8988T (cell line): ENCODE data around the gene PLEKHG3.

Experiments
- DNase-seq: peaks from one replicate; pipeline ENCODE4 v3.0.0; 2011

The PLEKHG3 gene

GRCh38 chr14:64728856-64729255 lies 24.6 kb downstream of the PLEKHG3 start:
- DNase-seq, result no peak

GRCh38 chr14:64729386-64730060 lies 25.3 kb downstream of the PLEKHG3 start:
- DNase-seq, result no peak

GRCh38 chr14:64730061-64730440 lies 25.8 kb downstream of the PLEKHG3 start:
- DNase-seq, result no peak

- DNase-seq, result no peak
These were observed 26.5 kb downstream of the PLEKHG3 start for GRCh38 chr14:64730681-64731080.

- DNase-seq, result no peak
These were observed 26.9 kb downstream of the PLEKHG3 start for GRCh38 chr14:64731141-64731581.

GRCh38 chr14:64732066-64732465 lies 27.8 kb downstream of the PLEKHG3 start:
- DNase-seq, result no peak

GRCh38 chr14:64732536-64733120 lies 28.4 kb downstream of the PLEKHG3 start:
- DNase-seq, result no peak

GRCh38 chr14:64733321-64733720 lies 29.1 kb downstream of the PLEKHG3 start:
- DNase-seq, result no peak

GRCh38 chr14:64733899-64734298 lies 29.7 kb downstream of the PLEKHG3 start:
- no peak for DNase-seq

- no peak for DNase-seq
These were observed 30.8 kb downstream of the PLEKHG3 start for GRCh38 chr14:64734990-64735389.

GRCh38 chr14:64736271-64737169 lies 32.3 kb downstream of the PLEKHG3 start:
- no peak for DNase-seq

- no peak for DNase-seq
These were observed 33.4 kb downstream of the PLEKHG3 start for GRCh38 chr14:64737391-64738280.

GRCh38 chr14:64738281-64738804 lies 34.1 kb downstream of the PLEKHG3 start:
- no peak for DNase-seq

- DNase-seq, result no peak
These were observed 37.0 kb downstream of the PLEKHG3 start for GRCh38 chr14:64741200-64741599.

GRCh38 chr14:64741961-64742360 lies 37.7 kb downstream of the PLEKHG3 start:
- DNase-seq, result no peak

GRCh38 chr14:64743061-64743460 lies 38.8 kb downstream of the PLEKHG3 start:
- DNase-seq, result no peak

GRCh38 chr14:64745511-64746091 lies 41.4 kb downstream of the PLEKHG3 start:
- DNase-seq, result no peak

- DNase-seq, result no peak
These were observed 42.4 kb downstream of the PLEKHG3 start for GRCh38 chr14:64746298-64747250.

GRCh38 chr14:64747327-64747726 lies 43.1 kb downstream of the PLEKHG3 start:
- no peak for DNase-seq

- DNase-seq, result no peak
These were observed 44.3 kb downstream of the PLEKHG3 start for GRCh38 chr14:64748521-64748920.
